ENCODE measurements around the gene NUP153.

- no peak for TF ChIP-seq TAF1 (IDR thresholded peaks at IDR 0.05; ENCODE audit: low read depth, low read length)
- no peak for TF ChIP-seq POLR2AphosphoS5 (IDR thresholded peaks at IDR 0.05; ENCODE audit: low read depth, low read length)
- TF ChIP-seq CTCF (IDR thresholded peaks at IDR 0.05; ENCODE audit: control extremely low read depth in 1 of 3, insufficient read depth in 1 of 3, low read depth in 1 of 3, low read length in 3 of 3) = no peak
- TF ChIP-seq BRCA1 (IDR thresholded peaks at IDR 0.05; ENCODE audit: low read depth, low read length) = no peak
- no peak for TF ChIP-seq CREB1 (IDR thresholded peaks at IDR 0.05)
Observed at GRCh38 chr6:17721671-17722070, 14.9 kb upstream of the NUP153 start.
